Fibroblast of skin of right quadriceps (primary cell): ENCODE results near the gene EMP2.
A peak's percentile ranks its signal among the peaks of the same experiment; 100 is the strongest.
"Not testable (repeated sequence)": the region's sequence is repeated elsewhere in the genome, so short reads cannot be mapped to it uniquely, and the experiment has no call there.

Source experiments
- DNase-seq: peaks from one replicate; pipeline ENCODE4 v3.0.0-alpha.2; 2013

Gene EMP2

DNA sequence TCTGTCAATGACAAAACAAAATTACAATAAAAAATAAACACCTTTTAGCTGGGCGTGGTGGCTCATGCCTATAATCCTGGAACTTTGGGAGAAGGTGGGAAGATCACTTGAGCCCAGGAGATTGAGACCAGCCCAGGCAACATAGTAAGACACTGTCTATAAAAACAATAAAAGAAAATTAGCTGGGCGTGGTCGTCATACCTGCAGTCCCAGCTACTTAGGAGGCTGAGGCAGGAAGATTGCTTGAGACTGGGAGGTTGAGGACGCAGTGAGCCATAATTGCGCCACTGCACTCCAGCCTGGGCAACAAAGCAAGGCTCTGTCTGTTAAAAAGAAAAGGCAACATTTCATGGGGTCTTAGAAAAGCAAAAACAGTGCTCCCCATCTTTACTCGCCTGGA, 32.7 kb downstream of the EMP2 start:
- DNase-seq = no peak

DNA sequence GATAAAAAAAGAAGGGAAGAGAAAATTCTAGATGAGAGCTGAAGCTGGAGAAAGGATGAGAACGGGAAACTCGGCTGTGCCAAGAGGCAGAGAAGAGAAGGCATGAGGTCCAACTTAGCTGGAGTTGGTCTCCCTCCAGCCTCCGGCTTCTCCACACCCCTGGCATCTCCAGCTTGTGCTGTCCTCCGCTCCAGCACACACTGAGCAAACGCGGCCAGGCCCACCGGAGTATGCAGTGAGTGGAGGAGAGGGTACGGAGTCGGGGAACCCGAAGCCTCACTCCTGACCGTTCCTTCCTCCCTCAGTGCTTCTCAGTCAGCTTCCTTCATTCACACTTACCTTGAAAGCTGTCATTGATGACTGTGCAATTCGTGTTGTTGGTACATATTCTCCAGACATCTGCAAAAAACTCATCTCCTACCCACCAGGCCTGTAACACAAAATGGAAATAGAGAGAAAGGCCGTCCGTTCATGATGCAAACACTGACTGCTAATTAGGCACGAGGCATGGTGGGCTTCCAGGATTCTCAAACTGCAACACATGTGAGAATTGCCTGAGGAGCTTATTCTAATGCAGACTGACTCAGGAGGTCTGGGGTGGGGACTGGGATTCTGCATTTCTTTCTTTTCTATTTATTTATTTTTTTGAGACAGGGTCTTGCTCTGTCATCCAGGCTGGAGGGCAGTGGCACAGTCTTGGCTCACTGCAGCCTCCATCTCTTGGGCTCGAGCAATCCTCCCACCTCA, 37.0 kb downstream of the EMP2 start:
- DNase-seq = no peak

- DNase-seq = no peak
Measured at GRCh38 chr16:10541366-10541765, 39.0 kb downstream of the EMP2 start.

- DNase-seq = no peak
Measured at GRCh38 chr16:10539793-10540192, 40.6 kb downstream of the EMP2 start.

DNA sequence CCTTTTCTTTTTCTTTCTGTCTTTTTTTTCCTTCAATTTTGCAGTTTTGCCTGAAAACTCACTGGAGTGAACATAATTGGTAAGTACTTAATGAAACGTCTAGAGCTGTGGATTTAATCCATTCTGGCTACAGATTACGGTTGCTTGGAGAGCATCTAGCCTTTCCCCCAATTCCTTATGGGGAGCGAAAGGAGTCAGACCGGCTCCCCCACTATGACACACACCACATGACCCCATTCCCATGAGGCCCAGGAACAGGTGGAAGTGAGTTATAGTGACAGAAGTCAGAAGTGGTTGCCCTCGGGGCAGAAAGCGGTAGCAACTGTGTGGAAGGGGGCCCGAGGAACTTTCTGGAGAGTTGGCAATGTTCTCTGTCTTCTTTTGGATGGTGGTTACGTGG, 41.2 kb downstream of the EMP2 start:
- no peak for DNase-seq

- DNase-seq = no peak
Measured at GRCh38 chr16:10538583-10538982, 41.8 kb downstream of the EMP2 start.

DNA sequence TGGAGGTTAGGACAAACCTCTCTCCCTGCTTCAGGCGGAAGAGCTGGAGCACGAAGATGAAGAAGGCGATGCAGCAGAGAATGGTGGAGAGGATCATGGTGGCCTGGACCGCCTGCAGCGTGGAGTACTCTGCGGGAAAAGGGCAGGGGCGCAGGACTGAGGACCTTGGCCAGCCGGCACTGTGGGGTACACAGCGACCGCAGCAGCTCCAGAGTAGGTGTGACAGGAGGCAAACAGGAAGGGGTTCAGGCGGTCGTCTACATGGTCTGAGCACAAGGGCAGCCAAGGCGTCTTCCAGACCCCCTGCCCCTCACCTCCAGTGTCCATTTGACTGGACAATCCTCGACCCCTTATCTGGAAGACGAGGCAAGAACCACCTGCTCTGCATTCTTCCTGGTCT, 42.5 kb downstream of the EMP2 start:
- no peak for DNase-seq

DNA sequence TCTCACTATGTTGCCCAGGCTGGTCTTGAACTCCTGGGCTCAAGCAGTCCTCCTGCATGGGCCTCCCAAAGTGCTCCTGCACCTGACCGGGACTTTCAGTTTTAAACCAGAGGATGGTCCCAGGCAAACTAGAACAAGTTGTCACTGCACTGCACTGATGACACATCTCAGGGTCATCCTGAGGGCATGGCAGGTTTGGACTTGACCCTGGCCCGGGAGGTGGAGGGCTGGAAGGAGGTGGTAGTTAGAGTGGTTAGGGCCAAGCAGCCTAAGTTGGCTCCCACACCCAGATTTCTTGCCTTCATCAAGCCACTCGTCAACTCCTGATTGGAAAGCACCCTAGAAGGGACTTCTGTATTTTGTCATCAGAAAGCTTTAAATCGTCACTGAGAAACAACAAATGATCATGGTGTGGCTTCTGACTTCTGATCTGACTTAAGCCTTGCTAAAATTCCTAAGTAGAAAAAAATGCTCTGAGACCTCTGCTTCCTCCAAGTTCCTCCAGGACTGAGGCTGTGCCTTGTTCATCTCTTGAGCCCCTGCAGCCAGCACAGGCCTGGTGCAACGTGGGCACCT, 43.5 kb downstream of the EMP2 start:
- DNase-seq = no peak

- not testable (repeated sequence) for DNase-seq
Measured at GRCh38 chr16:10536328-10536727, 44.1 kb downstream of the EMP2 start.

- no peak for DNase-seq
Measured at GRCh38 chr16:10535461-10535860, 44.9 kb downstream of the EMP2 start.

- DNase-seq = no peak
Measured at GRCh38 chr16:10534748-10535147, 45.6 kb downstream of the EMP2 start.

GRCh38 chr16:10533612-10534011, 46.8 kb downstream of the EMP2 start:
- DNase-seq = not testable (repeated sequence)

DNA sequence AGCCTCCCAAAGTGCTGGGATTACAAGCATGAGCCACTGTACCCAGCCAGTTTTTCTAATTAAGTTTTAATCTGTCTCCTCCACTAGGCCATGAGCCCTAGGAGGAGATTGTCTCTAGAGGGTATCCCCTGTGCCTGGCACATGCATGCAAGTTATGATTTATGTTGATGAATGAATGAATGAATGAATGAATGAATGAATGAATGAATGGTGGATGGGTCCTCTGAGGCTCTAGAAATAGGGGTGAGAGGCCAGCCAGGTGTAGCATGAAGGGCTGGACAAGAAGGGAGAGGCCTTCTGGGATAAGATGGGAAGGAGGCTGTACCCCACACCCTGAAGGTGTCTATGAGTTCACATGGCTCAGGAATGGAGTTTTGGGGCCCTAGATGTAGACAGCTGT, 48.8 kb downstream of the EMP2 start:
- no peak for DNase-seq

DNA sequence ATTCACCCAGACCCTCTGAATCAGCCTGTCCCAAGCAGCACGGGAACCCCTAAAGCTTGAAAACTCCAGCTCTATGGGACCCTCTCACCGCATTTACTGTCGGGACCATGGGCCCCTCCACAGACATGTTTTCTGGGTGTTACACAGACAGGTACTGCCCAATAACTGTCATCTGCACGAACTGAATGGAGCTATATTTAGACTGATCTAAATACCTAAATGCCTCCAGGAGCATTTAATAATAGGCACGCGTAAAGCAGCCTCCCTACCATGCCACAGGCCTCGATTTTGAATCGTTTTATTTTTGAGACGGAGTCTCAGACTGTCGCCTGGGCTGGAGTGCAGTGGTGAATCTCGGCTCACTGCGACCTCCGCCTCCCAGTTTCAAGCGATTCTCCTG, 49.7 kb downstream of the EMP2 start:
- no peak for DNase-seq

GRCh38 chr16:10529895-10530669, 50.3 kb downstream of the EMP2 start:
- DNase-seq = no peak

DNA sequence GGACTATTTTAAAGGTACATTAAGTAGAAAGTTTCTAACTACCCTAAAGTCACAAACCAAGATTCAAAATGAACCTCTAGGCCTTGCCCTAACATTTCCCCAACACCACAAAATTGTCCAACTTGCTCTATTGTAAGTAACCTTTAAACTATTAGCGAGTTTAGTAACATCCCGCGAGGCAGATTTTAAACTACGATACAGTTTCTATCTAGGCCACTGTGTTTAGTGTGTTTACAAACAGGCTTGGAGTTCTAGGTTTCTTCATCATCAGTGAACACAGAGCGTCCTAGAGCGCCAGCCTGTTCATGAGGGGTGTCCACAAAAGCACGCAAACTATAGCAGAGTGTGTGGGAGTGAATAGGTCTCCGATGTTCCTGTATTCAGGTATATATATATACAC, 51.8 kb downstream of the EMP2 start:
- DNase-seq = no peak

- DNase-seq = no peak
Measured at GRCh38 chr16:10526962-10527361, 53.4 kb downstream of the EMP2 start.

DNA sequence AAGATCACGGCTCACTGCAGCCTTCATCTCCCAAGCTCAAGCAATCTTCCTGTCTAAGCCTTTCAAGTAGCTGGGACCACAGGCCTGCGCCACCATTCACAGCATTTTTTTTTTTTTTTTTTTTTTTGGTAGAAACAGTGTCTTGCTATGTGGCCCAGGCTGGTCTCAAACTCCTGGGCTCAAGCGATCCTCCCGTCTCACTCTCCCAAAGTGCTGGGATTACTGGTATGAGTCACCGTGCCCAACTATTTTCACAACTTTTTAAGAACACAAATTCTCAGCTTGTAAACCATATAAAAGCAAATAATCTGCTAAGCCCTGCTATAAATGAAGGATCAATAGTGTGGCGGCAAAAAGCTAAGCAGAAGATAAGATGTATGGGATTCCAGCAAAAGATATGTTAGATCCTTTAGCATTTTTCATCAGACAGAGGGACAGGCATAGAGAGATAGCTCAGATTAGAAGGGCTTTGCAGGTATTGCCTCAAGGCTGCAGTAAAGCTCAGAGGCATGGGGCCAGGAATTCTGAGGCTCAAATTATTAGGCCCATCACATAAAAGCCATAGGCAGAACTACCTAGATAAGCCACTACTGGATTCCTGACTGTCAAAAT, 55.1 kb downstream of the EMP2 start:
- no peak for DNase-seq

GRCh38 chr16:10522966-10523365, 57.4 kb downstream of the EMP2 start:
- no peak for DNase-seq

DNA sequence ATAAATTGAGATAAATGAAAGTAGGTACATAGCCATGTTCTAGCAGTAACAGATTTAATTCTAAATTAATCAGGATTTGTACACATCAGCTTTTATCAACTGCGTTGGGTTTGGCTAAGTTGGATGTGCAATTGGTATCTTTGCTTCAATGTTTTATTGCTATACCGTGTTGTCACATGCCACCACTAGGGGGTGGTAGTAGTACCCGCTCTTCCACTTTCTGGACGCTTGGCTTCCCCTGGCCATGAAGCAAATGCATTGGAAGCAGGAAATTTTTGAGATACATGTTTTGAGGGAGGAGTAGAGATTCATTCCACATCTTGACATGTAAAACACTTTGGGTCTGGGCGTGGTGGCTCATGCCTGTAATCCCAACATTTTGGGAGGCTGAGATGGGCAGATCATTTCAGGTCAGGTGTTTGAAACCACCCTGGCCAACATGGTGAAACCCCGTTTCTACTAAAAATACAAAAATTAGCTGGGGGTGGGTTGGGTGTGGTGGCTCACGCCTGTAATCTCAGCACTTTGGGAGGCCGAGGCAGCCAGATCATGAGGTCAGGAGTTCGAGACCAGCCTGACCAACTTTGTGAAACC, 58.6 kb downstream of the EMP2 start:
- peak; percentile 61 for DNase-seq

- no peak for DNase-seq
Measured at GRCh38 chr16:10520869-10521578, 59.4 kb downstream of the EMP2 start.
